Gastroesophageal sphincter (tissue), 4 donors: ENCODE measurements around the gene MYADML2. TPM values are rescaled to one million over a fixed set of nuclear protein-coding genes. Genes with fewer than 3 reads are reported as not detected.

Source experiments
- ATAC-seq: fragments of 150-250 bp; one replicate; pipeline ENCODE4 v1.9.1; 2016; ENCODE audit warnings: mild to moderate bottlenecking, moderate library complexity
- H3K27ac ChIP-seq, 4 donors: fragments of 200-600 bp; sonication (generic) in 3 of 4; 1 replicate in 3 of 4; 2 replicates in 1 of 4; pipeline ENCODE4 v1.5.1; 2016 to 2019
- H3K27me3 ChIP-seq: fragments of 200-600 bp; sonication (generic); one replicate; pipeline ENCODE4 v1.5.1; 2019
- H3K36me3 ChIP-seq, 2 donors: fragments of 200-600 bp; sonication (generic); one replicate each; pipeline ENCODE4 v1.5.1; 2019; ENCODE audit warnings: control low read depth in 1 of 2
- H3K4me1 ChIP-seq, 3 donors: fragments of 200-600 bp; sonication (generic); 1 replicate in 2 of 3; 2 replicates in 1 of 3; pipeline ENCODE4 v1.5.1; 2016 to 2019; ENCODE audit warnings: control low read depth in 2 of 3
- H3K4me3 ChIP-seq, 2 donors: fragments of 200-600 bp; sonication (generic); one replicate each; pipeline ENCODE4 v1.5.1; 2019; ENCODE audit warnings: mild to moderate bottlenecking in 1 of 2, moderate library complexity in 1 of 2
- H3K9me3 ChIP-seq, 3 donors: fragments of 200-600 bp; sonication (generic); one replicate each; pipeline ENCODE4 v1.5.1; 2017 to 2019; ENCODE audit warnings: control low read depth in 2 of 3
- EP300 ChIP-seq: sonication (generic); formaldehyde crosslinking; IDR thresholded peaks from one replicate; pipeline ENCODE4 v1.6.1; 2017; ENCODE audit warnings: antibody characterized with exemption, mild to moderate bottlenecking
- POLR2A ChIP-seq, 2 donors: fragments of 450-650 bp; IDR thresholded peaks; one replicate each; pipeline ENCODE4 v1.6.1; 2017; ENCODE audit warnings: antibody characterized with exemption in 2 of 2, mild to moderate bottlenecking in 2 of 2, moderate library complexity in 1 of 2
- POLR2AphosphoS5 ChIP-seq: sonication (generic); formaldehyde crosslinking; IDR thresholded peaks from one replicate; pipeline ENCODE4 v1.6.1; 2017; ENCODE audit warnings: antibody characterized with exemption
- WGBS, 2 donors: methylation state at CpG; one replicate each; pipeline ENCODE4 v1.1.5; 2018; ENCODE audit warnings: low coverage in 1 of 2; 5-methylcytosine and 5-hydroxymethylcytosine counted together
- total RNA-seq, 4 donors: library from RNA; depleted of rRNA; stranded (reverse); fragments of >200 nt; gene quantifications; one replicate each; pipeline ENCODE4 v1.1.0, GENCODE V29; 2016
- TF ChIP-seq, protein P1 (sequence below), 4 experiments: fragments of 200-600 bp in 2 of 4; fragments of 450-650 bp in 2 of 4; sonication (generic) in 1 of 4; IDR thresholded peaks; one replicate each; pipeline ENCODE4 v1.5.1; 2017 to 2019; ENCODE audit warnings: antibody characterized with exemption in 4 of 4, mild to moderate bottlenecking in 2 of 4, moderate library complexity in 2 of 4

MYADML2 gene
- total RNA-seq, 4 donors from 2014 or later: not detected

DNA sequence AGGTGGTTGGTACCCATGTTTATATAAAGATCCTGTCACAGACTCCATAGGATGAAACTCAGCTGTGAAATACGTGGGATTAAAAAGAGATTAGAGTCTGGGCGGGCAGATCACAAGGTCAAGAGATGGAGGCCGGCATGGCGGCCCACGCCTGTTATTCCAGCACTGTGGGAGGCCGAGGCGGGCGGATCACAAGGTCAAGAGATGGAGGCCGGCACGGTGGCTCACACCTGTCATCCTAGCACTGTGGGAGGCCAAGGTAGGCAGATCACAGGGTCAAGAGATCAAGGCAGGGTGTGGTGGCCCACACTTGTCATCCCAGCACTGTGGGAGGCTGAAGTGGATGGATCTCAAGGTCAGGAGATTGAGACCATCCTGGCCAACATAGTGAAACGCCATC lies 51.6 kb downstream of the MYADML2 start:
- ATAC-seq: no peak
- peaks cover under 1 to 24% (median 7%) of the 10 kb centered on the region in 3 donors for H3K4me1 ChIP-seq
- no peak overlapping the region for H3K27ac ChIP-seq
- no peak overlapping the region for H3K4me3 ChIP-seq
- H3K9me3 ChIP-seq: no peaks in the 10 kb centered on the region
- TF ChIP-seq, protein P1, sequence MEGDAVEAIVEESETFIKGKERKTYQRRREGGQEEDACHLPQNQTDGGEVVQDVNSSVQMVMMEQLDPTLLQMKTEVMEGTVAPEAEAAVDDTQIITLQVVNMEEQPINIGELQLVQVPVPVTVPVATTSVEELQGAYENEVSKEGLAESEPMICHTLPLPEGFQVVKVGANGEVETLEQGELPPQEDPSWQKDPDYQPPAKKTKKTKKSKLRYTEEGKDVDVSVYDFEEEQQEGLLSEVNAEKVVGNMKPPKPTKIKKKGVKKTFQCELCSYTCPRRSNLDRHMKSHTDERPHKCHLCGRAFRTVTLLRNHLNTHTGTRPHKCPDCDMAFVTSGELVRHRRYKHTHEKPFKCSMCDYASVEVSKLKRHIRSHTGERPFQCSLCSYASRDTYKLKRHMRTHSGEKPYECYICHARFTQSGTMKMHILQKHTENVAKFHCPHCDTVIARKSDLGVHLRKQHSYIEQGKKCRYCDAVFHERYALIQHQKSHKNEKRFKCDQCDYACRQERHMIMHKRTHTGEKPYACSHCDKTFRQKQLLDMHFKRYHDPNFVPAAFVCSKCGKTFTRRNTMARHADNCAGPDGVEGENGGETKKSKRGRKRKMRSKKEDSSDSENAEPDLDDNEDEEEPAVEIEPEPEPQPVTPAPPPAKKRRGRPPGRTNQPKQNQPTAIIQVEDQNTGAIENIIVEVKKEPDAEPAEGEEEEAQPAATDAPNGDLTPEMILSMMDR (IDR thresholded peaks at IDR 0.05): no peak
- TF ChIP-seq POLR2AphosphoS5: no peak
- TF ChIP-seq POLR2A (IDR thresholded peaks at IDR 0.05): no peak
- TF ChIP-seq EP300: no peak
- H3K27me3 ChIP-seq: no peaks in the 10 kb centered on the region
- peaks cover 0 to 68% of the 10 kb centered on the region in 2 donors for H3K36me3 ChIP-seq
- WGBS, 2 donors: 63 to 85% methylated on average over 4 to 11 of the region's 11 CpGs

DNA sequence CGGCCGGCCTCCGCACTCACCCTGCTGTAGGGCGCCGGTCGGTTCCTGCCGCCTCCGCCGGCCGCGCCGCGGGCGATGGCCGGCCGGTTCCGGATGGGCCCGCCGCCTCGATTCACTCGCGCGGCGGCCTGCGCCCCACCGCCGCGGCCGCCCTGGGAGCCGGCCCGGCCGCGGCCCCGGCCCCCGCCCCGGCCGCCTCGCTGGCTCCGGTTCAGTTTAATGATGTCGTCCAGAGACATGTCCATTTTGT lies 55.8 kb downstream of the MYADML2 start:
- peak overlapping the region; percentile 94 to 99 for H3K4me3 ChIP-seq
- no peaks in the 10 kb centered on the region for H3K27me3 ChIP-seq
- no peaks in the 10 kb centered on the region for H3K9me3 ChIP-seq
- no peak for ATAC-seq
- no peak for TF ChIP-seq POLR2AphosphoS5
- TF ChIP-seq, protein P1 (IDR thresholded peaks at IDR 0.05): no peak
- no peak for TF ChIP-seq EP300
- TF ChIP-seq POLR2A (IDR thresholded peaks at IDR 0.05): no peak
- WGBS, 2 donors: no CpG with 5 or more reads among the region's 40 CpGs
- peaks cover 0 to 66% of the 10 kb centered on the region in 2 donors for H3K36me3 ChIP-seq
- H3K27ac ChIP-seq: peak overlapping the region; percentile 44 to 96 (median 95)
- H3K4me1 ChIP-seq: peaks cover 2 to 41% (median 16%) of the 10 kb centered on the region in 3 donors

DNA sequence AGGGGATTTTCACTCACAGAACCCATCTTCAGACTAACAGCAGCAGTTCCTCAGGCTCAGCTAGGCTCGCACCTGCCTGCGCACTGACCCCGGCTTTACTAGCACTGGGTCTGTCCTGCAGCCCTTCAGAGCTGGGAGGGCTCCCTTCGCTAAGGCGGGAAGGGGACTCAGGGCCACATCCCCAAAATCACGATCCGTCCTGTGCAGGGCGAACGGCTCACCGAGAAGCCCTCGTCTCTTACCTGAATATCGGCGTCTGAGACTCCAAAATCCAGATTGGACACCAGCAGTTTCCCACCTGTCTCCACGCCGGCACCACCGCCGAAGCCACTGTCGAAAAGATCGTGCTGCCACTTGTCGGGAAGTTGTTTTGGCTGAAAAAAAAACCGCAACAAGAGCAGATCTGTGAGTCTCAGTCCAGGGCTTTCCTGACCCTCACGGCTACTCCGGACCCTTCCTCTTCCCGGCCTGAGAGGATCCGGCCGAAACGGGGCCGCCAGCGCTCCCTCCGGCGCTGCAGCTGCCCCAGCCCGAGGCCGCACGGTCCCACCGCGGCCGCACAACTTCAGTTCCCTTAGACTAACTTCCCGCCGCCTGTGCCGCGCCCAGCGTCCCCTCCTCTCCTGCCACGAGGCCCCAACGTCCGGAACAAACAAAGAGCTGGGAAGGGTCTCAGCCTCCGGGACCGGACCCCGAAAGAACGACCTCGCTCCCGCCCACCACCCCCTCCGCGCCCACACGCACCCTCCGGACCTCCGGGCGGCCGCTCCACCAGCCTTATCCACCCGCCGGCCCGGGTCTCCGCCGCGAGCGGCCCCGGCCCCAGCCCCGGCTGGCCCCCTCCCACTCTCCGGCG lies 56.4 kb downstream of the MYADML2 start:
- WGBS, 2 donors: 0 to 25% methylated on average over 4 to 6 of the region's 69 CpGs
- peaks cover 0 to 66% of the 10 kb centered on the region in 2 donors for H3K36me3 ChIP-seq
- no peak for ATAC-seq

More for the DNA sequence above, 56.4 kb downstream of the MYADML2 start:
- Histone ChIP-seq H3K4me3 (peak overlapping the region; percentile 94 to 99), H3K9me3 (no peaks in the 10 kb centered on the region), H3K27ac (peak overlapping the region; percentile 44 to 96 (median 95)), H3K4me1 (peaks cover 2 to 41% (median 16%) of the 10 kb centered on the region in 3 donors), H3K27me3 (no peaks in the 10 kb centered on the region)
- TF ChIP-seq POLR2A (IDR thresholded peaks at IDR 0.05): no peak
- no peak for TF ChIP-seq POLR2AphosphoS5
- TF ChIP-seq, protein P1 (IDR thresholded peaks at IDR 0.05): no peak
- TF ChIP-seq EP300: no peak

Other genes starting within 250 kb of the MYADML2 start
- 10 to 100 TPM; 27.5 to 42.9 (median 29.3) TPM for gene MRPL12, start 243.9 kb downstream of the MYADML2 start, total RNA-seq
- 1 to 10 TPM; 3.0 to 8.8 (median 5.0) TPM for gene SLC25A10, start 234.9 kb downstream of the MYADML2 start, total RNA-seq
- gene GCGR, start 143.1 kb downstream of the MYADML2 start, total RNA-seq: under 1 TPM in 1 of 4 donors, not detected in 3; 0.47 TPM
- gene MCRIP1, start 113.9 kb downstream of the MYADML2 start, total RNA-seq: 100 to 1,000 TPM in 1 of 4 donors, 10 to 100 TPM in 3; 70.4 to 131 (median 85.9) TPM
- not detected for gene PPP1R27, start 112.2 kb downstream of the MYADML2 start, total RNA-seq
- 100 to 1,000 TPM; 257 to 365 (median 324) TPM for gene P4HB, start 86.7 kb downstream of the MYADML2 start, total RNA-seq
- gene ARHGDIA, start 75.9 kb downstream of the MYADML2 start, total RNA-seq: 100 to 1,000 TPM; 120 to 219 (median 169) TPM
- gene ALYREF, start 55.6 kb downstream of the MYADML2 start, total RNA-seq: 10 to 100 TPM; 26.6 to 68.1 (median 55.5) TPM
- gene ANAPC11, start 55.5 kb downstream of the MYADML2 start, total RNA-seq: 100 to 1,000 TPM in 3 of 4 donors, 10 to 100 TPM in 1; 81.0 to 128 (median 119) TPM
- under 1 TPM in 2 of 4 donors, not detected in 2; 0.12 to 0.16 TPM for gene NPB, start 45.0 kb downstream of the MYADML2 start, total RNA-seq
- gene PCYT2, start 35.8 kb downstream of the MYADML2 start, total RNA-seq: 10 to 100 TPM; 18.4 to 45.8 (median 34.4) TPM
- gene SIRT7, start 29.1 kb downstream of the MYADML2 start, total RNA-seq: 10 to 100 TPM; 14.3 to 24.1 (median 18.3) TPM
- 10 to 100 TPM; 18.8 to 39.3 (median 25.3) TPM for gene MAFG, start 19.5 kb downstream of the MYADML2 start, total RNA-seq
- 1 to 10 TPM; 3.4 to 6.8 (median 5.1) TPM for gene PYCR1, start 9.9 kb downstream of the MYADML2 start, total RNA-seq
- gene NOTUM, start 14.0 kb upstream of the MYADML2 start, total RNA-seq: under 1 TPM in 1 of 4 donors, not detected in 3; 0.22 TPM
- 10 to 100 TPM; 11.7 to 24.4 (median 18.6) TPM for gene ASPSCR1, start 30.4 kb upstream of the MYADML2 start, total RNA-seq
- gene CENPX, start 75.6 kb upstream of the MYADML2 start, total RNA-seq: 100 to 1,000 TPM in 1 of 4 donors, 10 to 100 TPM in 3; 65.3 to 110 (median 78.8) TPM
- gene LRRC45, start 76.1 kb upstream of the MYADML2 start, total RNA-seq: 10 to 100 TPM in 2 of 4 donors, 1 to 10 TPM in 2; 4.4 to 16.3 (median 12.4) TPM
- 1 to 10 TPM in 1 of 4 donors, under 1 TPM in 2, not detected in 1; 0.50 to 6.9 (median 0.54) TPM for gene RAC3, start 84.4 kb upstream of the MYADML2 start, total RNA-seq
- gene DCXR, start 90.5 kb upstream of the MYADML2 start, total RNA-seq: 100 to 1,000 TPM in 2 of 4 donors, 10 to 100 TPM in 2; 70.7 to 140 (median 108) TPM
- gene RFNG, start 104.6 kb upstream of the MYADML2 start, total RNA-seq: 10 to 100 TPM; 28.8 to 48.2 (median 34.3) TPM
- 100 to 1,000 TPM in 1 of 4 donors, 10 to 100 TPM in 3; 69.3 to 103 (median 77.2) TPM for gene GPS1, start 104.7 kb upstream of the MYADML2 start, total RNA-seq
- 10 to 100 TPM; 35.8 to 62.8 (median 52.9) TPM for gene DUS1L, start 118.6 kb upstream of the MYADML2 start, total RNA-seq
- 10 to 100 TPM; 22.6 to 52.8 (median 48.3) TPM for gene FASN, start 151.0 kb upstream of the MYADML2 start, total RNA-seq